NCI-H510A treated with DMSO at 0.1 percent for 48 hours (cell line): Measurements from ENCODE around the gene IKBIP.
"Not testable (repeated sequence)": the region's sequence is repeated elsewhere in the genome, so short reads cannot be mapped to it uniquely, and the experiment has no call there.

Experiments
- DNase-seq: peaks from one replicate; lab custom pipeline; 2025; lab: John Stamatoyannopoulos, UW

The IKBIP gene

DNA sequence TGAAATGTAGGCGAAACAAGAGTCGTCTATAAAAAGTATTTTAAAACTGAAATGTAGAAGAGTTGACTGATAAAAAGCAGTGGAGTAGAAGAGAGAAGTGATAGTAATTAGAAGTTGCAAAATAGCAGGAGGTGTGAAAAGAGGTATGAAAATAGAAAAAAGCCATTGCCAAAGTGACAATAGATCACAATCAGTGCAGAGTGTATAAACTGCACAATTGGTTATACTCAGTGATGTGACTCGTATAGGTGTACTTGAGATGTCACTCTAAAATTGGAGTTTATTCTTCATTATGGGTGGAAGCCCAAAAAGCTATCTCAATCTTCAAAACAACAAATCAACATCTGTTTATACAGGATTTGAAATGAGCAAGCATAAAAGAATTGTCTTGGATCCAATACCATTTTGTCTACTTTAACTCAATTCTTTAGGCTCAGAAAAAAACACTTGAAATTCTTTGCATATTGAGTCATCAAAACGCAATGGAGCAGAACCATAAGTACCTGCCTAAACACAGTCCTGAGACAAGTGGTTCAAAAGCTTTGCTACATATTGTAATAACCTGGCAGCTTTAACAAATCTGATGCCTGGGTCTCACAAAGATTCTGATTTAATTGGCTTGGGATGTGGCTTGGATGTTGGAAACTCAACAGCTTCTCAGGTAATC, 8.8 kb downstream of the IKBIP start:
- peak; percentile 71 for DNase-seq

DNA sequence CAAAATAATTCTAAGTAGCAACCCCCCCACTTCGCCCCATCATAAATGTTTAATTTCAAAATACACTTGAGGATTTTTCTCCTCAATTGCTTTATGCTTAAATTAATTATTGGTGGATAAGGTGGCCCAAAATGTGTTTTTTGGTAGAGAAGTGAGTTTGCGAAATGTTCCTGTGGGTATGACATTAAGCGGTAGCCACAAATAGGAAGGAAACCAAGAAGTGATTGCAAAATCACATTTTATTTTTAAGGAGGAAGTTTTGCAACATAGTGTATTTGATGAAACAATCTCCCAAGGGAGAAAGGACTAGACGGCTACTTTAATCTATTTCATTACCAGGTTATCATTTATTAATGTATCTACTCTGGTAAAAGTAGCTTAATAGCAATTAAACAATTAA, 25.6 kb downstream of the IKBIP start:
- no peak for DNase-seq

DNA sequence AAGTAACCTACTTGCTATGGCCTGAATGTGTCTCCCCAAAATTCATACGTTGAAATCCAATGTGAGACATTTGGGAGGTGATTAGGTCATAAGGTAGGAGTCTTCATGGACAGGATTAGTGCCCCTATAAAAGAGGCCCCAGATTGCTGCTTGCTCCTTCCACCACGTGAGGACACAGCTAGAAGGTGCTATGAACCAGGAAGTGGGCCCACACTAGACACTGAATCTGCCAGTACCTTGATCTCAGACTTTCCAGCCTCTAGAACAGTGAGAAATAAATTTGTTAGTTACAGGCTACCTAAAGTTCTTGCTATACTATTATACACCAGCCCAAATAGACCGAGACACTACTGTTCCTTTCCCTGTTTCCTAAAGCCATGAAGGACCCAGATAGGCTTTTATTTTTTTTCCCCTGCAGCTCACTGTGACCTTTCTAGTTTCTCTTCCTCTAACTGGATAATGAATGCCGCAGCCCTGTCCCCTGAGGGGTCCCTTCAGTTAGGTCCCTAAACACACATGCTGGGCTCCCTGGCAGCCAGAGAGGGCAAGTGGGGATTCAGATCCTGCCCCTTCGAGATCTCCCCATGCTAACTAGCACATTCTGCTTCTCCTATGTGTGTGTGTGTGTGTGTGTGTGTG, 31.8 kb downstream of the IKBIP start:
- no peak for DNase-seq

DNA sequence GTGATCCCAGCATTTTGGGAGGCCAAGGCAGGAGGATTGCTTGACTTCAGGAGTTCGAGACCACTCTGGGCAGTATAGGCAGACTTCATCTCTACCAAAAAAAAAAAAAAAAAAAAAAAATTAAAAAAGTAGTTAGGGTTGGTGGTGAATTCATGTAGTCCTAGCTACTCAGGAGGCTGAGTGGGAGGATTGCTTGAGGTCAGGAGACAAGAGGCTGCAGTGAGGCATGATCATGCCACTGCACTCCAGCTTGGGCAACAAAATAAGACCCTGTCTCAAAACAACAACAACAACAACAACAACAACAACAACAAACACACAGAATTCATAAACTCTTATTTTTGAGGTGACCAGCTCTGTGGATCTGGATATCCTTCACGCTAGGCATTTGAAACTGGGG, 34.0 kb downstream of the IKBIP start:
- no peak for DNase-seq

DNA sequence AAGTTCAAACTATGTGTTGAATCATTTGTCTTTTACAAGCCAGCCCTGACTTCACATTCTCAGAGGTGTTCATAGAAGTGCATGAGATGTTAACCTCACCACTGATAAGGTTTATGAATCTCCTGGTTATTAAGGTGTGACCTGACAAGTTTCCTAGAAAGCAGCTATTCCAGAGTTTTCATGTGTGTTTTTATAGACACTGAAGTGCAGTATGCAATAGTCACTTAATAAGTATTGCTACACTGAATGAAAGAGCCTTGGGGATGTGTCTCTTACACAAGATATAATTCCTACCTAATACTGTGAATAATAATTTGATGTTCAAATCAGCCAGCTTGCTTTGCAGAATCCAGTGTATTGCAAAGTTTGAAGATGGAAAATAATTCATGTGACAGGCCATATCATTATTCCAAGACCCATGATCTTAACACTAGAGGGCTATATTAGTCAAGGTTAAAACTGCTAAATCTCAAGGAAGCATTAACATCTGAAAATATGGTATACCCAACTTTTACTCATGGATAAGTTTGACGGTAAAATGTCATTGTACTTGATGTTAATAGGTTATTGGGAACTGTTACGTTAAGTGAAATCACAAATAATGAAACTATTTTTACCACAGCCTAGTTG, 38.1 kb downstream of the IKBIP start:
- DNase-seq: no peak

DNA sequence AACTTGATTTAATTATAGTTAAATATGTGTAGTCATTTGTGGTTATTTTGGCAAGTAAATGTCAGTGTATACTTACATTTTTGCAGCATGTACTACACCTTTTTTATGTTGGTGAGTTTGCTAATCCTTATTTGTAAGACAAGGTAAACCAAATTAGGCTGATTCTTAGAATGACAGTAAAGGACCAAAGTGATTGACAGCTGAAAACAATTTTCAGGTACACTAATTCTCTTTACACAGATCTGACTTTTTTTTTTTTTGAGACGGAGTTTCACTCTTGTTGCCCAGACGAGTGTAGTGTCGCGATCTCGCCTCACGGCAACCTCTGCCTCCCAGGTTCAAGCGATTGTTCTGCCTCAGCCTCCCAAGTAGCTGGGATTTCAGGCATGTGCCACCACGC, 42.7 kb downstream of the IKBIP start:
- no peak for DNase-seq

DNA sequence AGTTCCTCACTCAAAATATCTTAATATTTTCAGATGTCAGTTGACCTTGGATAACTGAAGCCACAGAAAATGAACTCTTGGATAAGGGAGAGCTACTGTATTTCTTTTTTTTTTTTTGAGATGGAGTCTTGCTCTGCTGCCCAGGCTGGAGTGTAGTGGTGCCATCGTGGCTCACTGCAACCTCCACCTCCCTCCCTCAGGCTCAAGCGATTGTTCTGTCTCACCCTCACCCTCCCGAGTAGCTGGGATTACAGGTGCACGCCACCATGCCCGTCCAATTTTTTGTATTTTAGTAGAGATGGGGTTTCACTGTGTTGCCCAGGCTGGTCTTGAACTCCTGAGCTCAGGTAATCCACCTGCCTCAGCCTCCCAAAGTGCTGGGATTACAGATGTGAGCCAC, 47.3 kb downstream of the IKBIP start:
- DNase-seq: not testable (repeated sequence)

DNA sequence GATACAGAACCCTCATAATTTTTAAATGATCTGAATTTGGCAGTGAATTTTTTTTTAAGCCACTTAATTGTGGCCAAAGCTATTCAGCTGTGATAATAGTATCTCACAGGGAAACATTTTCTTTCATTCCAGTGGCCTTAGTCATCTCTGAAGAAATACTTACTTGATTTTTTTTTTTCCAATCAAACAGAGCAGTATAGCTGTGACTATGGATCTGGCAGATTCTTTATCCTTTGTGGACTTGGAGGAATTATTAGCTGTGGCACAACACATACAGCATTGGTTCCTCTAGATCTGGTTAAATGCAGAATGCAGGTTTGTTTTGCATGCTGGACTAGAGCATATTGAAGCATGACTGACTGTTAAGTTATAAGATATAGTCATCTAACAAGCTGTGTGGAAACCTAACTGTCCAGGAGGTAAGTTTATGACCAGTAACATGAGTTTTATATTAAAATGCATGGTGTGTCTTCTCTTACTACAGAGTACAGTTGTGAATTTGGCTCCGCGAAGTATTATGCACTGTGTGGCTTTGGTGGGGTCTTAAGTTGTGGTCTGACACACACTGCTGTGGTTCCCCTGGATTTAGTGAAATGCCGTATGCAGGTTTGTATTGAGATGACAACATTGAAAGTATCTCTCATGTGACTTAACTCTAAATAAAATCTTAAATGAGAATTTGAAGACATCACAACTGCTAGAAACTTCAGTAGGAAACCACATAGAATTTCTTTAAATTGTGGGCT, 49.2 kb downstream of the IKBIP start:
- no peak for DNase-seq

DNA sequence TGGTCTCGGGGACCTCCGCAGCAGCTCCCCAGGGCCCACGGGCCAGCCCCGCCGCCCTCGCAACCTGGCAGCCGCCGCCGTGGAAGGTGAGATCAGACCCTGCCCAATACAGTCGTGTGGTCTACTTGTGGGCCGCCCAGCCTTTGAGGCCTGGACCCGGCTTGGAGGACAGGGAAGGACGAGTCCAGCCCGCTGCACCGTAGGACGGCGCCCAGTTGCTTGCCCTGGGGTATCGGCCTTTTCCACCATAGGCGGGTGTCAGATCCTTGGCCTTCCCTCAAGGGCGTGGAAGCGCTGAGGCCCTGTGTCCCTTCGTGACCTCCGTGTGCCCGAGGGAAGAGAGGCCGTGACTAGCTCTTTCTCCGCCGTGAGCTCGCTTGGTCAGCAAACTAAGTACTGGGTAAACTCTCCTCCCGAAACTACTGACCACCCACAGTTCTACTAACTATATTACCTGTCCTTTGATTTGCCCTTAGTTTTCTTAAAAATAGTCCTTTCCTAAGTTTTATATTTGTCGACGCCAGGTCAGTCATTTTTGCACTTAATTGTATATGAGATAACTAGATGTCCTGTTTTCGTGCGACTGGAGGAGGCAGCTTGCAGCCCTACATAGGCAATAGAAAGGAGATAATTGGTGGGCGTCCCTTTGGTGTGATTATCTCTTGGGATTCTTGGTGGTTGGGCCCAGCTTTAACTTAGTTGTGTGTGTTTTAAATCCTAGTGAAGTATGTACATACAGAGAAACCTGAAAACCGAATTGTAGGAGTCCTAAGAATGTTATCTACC, 50.3 kb downstream of the IKBIP start:
- peak; percentile 17 for DNase-seq

DNA sequence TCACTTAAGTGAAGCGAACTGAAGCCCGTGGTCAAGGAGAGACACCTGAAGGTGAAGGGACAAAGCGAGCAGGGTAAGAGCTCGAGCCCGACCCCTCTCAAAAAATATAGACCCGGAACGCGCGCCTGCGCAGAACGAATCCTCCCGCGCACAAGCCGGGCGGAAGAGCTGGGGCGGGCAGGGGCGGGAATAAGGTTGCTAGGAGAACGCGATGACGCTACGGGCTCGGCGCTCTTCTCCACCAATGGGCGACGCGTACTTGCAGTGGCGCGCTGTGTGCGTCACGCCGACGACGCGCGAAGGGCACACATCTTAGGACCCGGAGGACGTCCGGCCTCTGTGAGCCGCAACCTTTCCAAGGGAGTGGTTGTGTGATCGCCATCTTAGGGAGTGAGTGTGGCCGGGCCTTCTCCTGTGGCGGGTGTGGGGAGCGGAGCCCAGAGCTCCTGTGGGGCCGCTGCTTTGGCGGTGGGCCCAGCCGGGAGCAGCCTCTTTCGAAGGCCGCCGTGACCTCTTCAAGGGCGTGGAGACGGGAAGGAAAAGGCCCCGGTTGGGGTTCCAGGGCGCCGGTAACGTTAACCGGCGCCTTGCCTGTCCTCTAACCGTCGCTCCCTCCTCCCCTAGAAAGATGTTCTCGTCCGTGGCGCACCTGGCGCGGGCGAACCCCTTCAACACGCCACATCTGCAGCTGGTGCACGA, 51.1 kb downstream of the IKBIP start, which contains the start of gene SLC25A3:
Gene SLC25A3, plus strand, starts transcription at position 336 of the 699 bp plus-strand sequence. Its CDS starts 293 bp downstream, at position 629.
- peak; percentile 97 for DNase-seq

DNA sequence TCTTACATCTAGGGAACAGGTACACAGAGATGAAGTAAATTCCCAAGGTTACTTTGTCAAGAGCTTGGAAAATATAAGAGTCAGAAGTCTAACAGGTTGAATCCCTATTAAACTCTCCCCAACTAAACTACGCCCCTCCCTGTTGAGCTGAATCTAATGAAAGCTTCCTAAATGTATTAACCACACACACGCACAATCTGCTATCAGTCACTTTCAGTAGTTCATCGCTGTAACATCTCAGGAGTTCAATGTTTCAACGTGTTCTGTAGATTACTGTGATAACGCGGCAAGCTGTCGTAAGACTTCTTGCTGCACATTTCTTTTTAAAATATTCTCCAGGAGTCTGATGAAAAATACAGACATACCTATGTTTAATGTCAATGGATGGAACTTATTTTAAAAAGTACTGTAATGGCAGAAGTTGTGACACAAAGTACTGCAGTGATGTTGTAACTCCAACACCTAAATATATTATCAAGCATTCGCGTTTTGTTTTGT, 51.7 kb downstream of the IKBIP start:
- DNase-seq: peak; percentile 68

DNA sequence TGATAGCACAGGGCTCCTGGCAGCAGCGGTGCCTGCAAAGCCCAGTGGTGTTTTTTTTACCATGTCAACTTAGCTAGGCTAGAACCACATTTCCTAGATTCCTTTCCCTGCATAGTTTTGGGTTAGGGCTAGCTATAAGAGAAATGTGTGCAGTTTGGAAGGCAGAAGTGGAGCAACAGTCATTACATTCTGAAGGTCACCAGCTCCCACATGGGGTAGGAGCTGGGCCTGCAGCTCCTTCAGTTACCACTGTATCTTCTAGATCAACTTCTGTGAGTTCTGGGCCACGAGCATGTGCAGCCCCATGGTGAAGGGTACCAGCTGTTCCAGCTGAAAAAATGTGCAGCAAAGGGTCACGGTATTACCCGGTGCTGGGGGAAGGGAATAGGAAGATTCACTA, 53.4 kb downstream of the IKBIP start:
- no peak for DNase-seq

DNA sequence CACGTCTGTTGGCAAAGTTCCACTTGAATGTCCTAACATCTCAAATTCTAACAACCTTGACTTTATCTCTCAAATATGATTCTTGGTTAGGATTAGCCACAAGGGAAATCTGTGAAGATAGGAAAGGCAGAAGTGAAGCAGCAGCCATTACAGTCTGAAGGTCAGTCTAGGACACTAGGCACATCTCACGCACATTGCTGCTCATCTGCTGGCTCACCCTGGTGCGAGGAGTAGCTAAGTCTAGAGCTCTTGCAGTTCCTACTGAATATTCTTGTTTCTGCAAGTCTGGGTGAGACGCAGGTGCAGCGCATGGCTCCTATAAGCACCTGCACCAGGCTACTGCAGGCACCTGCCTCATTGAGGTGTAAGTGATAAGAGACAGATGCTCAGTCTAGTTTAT, 57.5 kb downstream of the IKBIP start:
- DNase-seq: no peak

DNA sequence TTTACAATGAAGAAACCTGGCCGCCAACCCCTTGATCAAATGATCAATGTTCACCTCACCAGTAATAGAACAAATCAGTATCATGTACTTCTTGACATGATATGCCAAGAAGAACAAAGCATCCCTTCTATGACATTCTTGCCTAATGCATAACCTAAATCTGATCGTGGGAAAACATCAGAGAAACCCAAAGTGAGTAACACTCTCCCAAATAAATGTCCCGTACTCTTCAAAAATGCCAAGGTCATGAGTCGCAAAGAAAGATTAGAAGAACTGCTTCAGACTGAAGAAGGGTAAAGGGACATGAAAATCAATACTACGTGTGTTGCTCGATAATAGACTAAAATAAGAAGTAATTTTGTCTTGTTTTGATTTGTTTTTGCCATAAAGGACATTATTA, 62.5 kb downstream of the IKBIP start:
- no peak for DNase-seq

DNA sequence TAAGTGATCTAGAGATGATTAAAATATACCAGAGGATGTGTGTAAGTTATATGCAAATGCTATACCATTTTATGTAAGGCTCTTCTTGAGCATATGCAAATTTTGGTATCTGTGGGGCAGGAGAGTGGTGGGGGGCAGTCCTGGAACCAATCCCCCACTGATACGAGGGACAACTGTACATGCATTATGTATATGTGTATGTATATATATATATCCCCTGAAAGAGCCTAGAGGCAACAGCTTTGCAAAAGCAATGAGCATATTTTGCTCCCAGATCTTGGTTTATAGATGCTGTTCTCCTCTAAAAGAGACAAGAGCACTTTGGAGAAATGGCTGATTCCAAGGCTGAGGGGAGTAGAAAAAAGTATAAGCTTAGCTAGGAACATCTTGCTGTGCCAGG, 63.5 kb downstream of the IKBIP start:
- no peak for DNase-seq

DNA sequence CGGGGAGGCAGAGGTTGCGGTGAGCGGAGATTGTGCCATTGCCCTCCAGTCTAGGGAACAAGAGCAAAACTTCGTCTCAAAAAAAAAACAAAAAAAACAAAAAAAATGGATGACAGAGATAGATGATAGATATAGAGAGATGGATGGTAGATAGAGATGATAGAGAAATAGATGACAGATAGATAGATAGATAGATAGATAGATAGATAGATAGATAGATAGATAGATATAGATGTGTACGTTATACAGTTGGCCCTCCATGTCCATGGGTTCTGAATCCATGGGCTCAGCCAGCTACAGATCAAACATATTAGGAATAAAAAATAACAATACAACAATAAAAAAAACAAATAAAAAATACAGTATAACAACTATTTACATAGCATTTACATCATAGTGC, 63.9 kb downstream of the IKBIP start:
- no peak for DNase-seq

DNA sequence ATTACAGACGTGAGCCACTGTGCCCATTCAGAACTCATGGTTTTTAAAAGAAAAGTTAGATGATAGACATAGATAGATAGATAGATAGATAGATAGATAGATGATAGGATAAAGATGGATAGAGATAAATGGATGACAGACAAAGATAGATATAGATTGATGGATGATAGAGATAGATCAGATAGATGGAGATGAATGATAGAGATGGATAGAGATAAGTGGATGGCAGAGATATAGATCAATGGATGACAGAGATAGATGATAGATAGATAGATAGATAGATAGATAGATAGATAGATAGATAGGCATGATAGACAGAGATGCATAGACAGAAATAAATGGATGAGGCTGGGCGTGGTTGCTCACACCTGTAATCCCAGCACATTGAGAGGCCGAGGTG, 64.8 kb downstream of the IKBIP start:
- no peak for DNase-seq

DNA sequence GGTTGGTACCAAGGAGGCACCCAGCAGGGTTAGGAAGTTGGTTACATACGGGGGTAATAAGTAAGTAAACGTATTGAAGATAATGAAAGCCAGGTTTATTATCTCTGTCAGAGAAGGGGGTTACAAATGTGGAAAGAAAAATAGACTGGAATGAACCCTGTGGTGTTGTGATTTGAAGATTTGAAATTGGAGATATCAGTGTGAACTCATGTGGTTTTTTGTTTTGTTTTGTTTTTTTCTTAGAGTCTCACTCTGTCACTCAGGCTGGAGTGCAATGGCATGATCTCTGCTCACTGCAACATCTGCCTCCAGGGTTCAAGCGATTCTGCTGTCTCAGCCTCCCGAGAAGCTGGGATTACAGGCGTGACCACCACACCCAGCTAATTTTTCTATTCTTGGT, 65.2 kb downstream of the IKBIP start:
- no peak for DNase-seq

DNA sequence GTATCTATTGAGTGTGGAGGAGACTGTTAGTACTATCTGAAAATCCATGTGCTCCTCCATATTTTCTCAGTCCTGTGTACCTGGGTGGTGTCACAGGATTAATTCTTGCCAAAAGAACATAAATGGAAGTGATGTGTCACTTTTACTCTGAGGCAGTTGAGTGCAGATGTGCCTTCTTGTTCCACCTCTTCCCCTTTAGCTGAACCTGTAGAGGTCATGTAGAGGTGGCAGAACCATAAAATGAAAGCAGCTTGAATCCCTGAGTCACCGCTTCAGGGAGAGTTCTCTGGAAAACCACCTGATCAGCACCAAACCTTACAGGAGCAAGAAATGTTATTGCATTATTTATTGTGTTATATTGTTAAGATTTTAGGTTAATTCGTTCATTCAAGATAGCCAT, 65.8 kb downstream of the IKBIP start:
- DNase-seq: no peak

DNA sequence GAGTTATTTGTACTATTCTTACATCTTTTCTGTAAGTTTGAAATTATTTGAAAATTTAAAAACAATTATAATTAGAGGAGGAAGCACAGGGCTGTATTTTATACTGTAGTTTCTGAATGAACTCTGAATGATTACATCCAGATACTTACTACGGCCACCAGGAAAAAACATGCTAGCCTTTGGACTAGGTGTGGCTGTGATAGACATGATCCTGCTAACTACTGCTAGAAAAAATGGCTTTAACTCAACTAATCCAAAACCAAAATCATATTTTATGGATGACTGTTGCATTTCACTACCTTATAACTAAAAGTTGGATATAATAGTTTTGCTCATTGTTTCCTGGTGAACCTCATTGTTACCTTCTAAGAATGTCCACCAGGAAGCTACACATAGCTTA, 66.2 kb downstream of the IKBIP start:
- DNase-seq: no peak

DNA sequence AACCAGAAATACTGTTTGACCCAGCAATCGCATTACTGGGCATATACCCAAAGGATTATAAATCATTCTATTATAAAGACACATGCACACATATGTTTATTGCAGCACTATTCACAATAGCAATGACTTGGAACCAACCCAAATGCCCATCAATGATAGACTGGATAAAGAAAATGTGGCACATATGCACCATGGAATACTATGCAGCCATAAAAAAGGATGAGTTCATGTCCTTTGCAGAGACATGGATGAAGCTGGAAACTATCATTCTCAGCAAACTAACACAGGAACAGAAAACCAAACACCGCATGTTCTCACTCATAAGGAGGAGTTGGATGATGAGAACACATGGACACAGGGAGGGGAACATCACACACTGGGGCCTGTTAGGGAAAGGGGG, 67.8 kb downstream of the IKBIP start:
- not testable (repeated sequence) for DNase-seq
